NCI-H1436 (cell line): ENCODE results near the gene SLC9A5.
A peak's percentile ranks its signal among the peaks of the same experiment; 100 is the strongest.

Experiments used
- DNase-seq: peaks from one replicate; lab custom pipeline; 2025; lab: John Stamatoyannopoulos, UW

The SLC9A5 gene

DNA sequence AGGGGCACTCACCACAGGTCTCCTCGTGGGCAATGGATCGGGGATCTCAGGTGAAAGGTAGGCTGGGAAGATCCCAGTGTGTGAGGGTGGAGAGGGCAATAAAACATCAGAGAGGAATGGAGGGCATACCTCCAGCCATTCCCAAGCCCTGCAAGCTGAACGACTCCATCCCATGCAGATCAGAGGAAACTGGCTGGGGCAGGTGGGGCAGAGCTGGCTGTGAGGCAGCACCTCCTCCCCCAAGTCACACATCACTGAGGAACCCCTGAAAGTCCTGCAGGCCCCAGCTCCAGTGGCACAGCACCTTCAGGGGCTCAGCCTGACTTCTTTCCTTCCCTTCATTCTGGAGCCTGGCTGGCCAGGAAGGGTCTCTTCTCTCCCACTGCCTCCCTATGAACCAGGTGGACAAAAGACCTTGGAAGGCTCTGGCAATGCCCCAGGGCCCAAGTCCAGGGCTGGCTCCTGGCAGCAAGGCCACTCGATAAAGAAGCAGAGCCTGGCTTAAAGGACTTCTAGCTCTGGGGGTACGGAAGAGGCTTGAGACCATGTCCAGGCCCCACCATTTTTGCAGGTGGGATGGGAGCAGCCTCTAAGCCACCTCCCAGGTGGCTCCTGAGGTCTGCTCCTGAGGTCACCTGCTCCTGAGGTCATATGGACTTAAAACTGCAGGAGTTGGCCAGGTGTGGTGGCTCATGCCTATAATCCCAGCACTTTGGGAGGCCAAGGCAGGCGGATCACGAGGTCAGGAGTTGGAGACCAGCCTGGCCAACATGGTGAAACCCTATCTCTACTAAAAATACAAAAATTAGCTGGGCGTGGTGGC is 35.4 kb upstream of the SLC9A5 start:
- DNase-seq = no peak

DNA sequence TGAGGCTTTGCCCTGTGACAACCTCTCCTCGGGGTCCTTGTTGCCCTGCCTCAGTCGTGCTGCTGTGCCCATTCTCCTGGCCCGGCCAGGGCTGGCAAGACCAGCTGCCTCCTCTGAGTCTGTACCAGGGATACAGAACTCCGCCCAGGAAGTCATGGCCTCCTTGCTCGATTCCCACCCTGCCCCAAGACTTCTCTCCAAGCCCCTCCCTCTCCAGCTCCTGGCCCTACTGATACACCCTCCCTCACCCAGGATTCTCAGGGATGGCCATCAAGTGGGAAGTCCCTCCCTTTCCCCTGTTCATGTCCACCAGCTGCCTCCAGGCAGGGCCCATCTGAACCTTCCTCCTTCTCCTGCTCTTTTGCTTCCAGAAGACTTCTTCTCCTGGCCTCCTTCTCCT is 33.1 kb upstream of the SLC9A5 start:
- no peak for DNase-seq

DNA sequence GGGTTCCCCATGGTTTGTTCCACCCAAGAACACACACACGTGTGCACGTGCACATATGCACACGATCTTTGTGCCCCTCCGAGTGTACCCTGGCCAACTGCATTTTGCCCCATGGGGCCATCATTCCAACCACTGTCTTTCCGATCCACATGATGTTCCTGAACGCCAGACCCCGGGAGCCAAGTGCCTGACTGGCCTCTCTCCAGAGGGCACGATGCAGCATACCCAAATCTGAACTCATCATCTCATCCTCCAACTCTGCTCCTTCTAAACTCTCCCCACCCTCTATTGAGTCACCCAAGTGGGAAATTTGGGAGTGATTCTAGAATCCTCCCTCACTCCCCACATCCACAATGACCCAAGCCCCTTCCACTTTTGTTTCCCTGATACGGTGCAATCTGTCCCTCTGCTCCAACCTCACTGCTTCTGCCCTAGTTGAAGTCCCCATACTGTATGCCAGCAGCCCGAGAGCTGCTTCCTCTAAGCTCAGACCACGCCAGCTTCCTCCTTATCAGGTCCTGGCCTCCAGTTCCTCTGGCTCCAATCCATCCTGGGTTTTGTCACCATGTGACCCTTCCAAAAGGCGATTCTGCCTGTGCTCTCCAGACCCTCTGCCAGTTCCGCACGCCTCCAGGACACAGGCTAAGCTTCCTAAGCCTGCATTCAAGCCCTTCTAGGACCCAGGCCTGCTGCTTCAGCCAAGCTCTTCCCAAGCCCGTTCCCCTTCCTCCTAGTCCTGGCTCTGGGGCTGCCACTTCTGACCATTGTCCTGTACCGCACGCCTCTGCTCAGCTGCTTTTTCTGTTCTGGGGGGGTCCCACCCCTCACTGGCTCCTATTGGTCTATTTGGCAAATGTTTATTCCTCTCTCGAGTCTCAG is 31.9 kb upstream of the SLC9A5 start:
- DNase-seq = no peak

DNA sequence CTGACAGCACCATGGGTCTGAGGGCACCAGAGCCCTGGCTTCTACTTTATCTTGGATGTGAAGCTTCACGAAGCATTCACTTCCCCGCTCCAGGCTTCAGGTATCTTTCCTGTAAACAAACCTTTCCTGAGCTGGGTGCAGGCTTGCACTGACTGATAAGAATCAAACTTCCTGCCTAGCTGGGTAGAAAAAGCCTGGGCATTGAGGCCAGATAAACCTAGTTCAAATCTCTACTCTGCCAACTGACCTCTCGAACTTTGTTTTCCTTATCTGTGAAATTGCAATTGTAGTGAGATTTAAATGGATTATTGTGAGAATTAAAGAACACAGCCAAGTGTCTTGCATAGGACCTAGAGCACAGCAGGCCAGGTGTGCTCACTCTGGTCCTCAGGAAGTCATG is 24.8 kb upstream of the SLC9A5 start:
- no peak for DNase-seq

DNA sequence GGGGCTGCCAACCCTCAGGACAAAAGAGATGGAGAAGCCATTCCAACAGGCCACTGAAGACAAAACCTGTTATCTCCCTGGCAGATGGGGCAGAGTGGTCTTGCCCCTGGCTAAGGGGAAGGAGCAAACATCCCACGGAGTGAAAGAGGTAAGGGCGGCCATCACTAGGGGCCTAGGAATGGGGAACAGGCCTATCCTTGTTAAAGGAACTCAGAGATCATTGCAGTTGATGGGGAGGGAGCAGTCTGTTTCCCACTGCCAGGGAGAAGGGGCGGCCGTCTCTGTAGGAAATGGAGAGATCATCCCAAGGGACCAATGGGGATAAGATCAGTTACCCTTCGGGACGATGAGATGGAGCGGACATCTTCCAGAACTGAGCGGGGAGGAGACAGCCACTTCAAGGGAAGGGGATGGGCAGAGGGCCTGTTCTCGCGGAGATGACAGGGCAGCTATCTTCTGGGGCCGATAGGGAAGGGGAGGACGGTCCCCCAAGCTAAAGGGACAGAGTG is 22.4 kb upstream of the SLC9A5 start:
- DNase-seq = no peak

DNA sequence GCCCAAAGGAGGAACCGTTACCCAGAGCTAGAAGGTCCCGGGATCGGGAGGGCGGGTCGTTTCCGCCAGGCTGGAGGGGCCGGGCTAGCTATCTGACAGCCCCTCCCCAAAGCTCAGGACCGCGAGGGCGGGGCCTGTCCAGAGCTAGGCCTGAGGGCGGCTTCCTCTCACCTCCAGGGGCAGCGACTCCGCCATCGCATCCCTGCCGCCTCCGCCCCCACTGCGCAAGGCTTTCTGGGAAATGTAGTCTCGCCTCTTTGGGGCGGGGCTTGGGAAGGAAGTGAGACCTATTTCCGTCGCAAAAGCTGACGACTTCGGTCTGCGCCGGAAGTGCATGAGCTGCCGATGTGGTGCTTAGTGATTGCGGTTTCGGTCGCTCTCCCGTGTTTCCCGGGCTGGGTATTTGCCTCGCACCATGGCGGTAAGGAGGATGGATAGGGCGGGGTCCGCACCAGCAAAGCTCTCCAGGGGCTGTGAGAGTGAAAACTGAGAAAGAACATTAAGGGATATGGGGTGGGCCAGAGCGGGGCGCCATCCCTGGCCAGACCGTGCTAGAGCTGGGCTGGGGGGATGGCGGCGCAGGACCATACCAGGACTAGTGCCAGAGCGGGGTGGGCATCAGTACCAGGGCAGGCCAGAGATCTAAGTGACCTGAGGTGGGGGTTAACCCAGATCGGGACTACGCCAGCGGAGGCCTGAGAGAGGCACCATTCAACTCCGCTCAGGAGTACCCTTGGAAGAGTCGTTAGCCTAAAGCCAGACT is 21.8 kb upstream of the SLC9A5 start, which contains the start of gene TMEM208:
Gene TMEM208 (plus strand): TSS at position 327 of the 763 bp plus-strand sequence. CDS start 89 bp downstream, at position 416.
- peak; percentile 97 for DNase-seq

DNA sequence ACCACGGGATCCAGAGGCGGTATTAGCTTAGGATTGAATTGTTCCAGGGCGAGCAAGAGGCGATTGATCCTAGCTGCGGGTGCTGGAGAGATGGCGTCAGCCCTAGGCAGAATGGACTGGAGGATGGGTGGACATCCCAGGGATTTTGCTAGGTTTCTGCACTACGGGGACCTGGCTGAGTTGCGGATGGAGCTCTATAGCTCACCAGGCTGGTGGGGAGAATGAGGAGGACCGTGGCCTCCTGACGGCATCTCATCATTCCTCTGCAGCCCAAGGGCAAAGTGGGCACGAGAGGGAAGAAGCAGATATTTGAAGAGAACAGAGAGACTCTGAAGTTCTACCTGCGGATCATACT is 21.2 kb upstream of the SLC9A5 start:
- DNase-seq = no peak

DNA sequence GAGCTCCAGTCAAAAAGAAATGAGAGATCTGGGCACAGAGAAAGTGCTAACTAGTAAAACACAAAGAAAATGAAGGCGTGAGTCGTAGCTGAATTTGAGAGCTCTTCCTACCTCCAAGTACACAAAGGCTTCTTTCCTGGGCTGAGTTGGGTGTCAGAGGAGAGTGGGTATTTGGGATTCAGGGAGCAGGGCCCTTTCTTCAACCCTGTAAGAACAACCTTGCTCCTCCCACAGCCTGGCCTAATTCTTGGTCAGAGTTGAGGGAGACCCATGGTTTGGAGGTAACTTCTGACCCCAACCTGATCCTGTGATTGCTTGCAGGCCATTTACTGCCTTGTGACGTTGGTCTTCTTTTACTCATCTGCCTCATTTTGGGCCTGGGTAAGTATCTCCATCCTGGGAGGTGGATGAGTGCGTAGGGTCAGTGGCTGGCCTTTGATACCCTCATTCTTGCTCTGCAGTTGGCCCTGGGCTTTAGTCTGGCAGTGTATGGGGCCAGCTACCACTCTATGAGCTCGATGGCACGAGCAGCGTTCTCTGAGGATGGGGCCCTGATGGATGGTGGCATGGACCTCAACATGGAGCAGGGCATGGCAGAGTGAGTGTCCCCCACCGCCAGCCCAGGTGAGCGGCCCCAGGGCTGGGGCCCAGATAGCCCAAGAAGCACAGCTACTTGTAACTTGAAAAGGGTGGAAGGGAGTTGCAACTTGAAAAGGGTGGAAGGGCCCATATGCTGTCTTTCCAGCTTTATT is 20.6 kb upstream of the SLC9A5 start:
- DNase-seq = no peak

DNA sequence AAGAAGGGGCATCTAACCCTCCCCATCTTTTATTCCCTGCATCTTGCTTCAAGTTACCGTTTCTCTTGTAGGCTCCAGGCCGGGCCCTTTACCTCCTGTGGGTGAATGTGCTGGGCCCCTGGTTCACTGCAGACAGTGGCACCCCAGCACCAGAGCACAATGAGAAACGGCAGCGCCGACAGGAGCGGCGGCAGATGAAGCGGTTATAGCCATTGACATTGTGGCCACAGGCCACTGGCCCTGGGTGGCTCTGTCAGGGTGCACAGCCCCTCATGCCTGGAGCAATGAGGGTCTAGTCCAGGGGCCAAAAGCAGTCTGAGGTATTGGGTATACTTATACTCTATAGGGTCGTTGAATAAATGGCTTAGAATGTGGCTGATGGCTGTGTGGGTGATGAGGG is 19.9 kb upstream of the SLC9A5 start:
- DNase-seq = no peak

DNA sequence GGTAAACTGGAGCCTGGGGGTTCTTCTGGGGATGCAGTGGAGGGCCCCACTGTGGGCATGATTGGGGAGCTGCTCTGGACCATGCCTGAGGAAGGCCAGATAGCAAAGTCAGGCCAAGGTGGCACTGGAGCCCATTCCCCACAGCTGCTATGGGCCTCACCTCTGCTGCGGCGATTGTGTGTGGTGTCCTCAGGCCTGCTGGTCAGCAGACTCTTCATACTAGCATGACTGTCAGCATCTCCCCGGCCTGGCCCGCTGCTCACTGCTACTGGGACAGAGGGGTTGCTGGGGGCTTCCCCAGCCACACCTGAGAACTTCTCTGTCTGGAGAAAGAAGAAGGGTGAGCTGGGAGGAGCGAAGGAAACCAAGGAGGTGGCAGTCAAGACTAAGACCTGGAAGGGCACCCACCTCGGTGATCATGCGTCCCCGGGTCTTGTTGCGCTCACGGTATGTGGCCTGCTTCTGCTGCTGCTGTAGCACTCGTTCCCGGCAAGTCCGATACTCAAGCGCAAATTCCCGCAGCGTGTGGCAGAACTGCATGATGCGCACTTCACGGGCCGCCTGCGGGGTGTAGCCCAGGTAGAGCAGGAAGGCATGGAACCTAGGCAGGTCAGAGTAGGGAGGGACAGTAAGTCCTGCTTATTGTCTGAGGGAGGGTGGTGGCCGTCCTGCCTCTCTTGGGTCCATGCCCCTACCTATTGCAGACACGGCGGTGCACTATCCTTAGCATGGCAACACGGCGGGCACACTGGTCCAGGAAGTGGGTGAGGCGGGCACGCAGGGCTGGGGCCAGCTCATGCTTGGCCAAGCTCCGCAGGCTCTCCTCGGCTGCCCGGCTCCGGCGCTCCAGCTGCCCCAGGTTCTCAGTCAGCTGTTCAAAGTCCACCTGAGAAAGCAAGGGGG is 18.6 kb upstream of the SLC9A5 start:
- no peak for DNase-seq

DNA sequence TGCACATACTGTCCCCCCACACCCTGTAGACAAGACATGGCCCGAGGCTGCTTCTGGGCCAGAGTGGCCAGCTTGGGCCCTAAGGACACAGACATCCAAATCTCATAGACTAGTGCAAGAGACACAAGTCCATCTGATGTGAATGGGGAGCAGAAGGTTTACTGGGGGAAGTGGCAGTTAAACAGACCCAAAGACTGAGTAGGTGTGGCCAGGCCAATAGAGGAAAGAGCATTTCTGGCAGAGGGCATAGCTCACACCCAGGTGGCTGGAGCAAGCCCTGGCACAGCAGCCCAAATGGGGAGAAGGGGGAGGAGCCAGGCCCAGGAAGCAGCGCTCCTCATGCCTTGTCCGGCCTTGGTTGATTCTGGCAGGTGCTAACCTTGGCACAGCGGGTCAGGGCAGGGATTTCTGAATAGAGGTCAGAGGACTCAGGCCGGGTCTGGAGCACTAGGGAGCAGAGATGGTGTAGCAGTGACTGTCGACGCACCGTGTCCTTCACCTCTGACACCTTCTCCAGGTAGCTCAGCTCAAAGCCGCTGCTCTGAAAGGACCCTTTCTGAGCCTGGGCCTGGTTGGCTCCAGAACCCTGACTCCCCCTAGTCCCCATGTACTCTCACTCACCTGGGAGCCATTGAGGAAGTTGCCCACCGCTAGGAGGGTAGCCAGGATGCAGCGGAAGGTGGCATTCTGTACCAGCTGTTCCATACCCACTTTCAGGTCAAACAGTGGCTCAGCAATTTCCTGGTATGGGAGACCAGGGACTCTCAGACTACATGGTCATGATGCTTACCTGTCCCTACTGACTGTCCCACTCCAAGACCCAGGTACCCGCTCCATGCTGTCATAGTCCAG is 17.7 kb upstream of the SLC9A5 start:
- DNase-seq = no peak

DNA sequence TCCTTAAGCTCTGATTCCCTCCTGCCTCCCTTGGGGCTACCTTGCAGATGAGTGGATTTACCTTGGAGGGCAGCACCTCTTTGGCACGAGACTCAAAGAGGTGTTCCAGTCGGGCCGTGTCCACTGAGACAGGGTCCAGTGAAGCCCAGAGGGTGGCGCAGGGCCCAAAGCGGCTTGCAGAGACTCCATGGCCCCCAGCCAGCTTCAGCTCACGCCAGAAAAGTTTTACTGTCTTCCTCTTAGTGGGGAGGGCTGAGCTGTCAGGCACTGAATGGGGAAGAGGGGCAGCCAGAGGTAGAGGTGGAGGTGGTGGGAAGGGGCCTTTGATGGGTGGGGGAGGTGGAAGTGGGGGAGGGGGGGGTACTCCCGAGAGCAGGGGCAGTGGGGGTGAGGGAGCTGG is 15.2 kb upstream of the SLC9A5 start:
- no peak for DNase-seq

DNA sequence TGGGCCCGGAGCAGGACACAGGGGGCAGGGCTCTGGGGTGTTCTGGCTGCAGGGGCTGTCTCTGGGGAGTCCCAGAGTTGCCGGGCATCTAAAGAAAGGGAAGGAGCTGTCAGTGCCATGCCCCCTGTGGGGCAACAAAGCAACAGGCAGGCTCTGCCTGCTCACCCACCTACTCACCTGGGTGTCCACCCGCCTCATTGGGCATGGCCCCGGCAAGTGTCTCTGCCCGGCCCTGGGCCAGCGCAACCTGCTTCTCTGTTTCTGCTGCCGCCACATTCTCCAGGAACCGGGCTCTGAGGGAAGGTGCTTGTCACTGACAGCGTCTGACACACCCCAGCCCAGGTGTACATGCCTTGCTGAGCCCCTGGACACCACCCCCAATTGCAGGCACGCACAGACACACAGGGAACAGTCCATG is 14.6 kb upstream of the SLC9A5 start:
- DNase-seq = no peak

DNA sequence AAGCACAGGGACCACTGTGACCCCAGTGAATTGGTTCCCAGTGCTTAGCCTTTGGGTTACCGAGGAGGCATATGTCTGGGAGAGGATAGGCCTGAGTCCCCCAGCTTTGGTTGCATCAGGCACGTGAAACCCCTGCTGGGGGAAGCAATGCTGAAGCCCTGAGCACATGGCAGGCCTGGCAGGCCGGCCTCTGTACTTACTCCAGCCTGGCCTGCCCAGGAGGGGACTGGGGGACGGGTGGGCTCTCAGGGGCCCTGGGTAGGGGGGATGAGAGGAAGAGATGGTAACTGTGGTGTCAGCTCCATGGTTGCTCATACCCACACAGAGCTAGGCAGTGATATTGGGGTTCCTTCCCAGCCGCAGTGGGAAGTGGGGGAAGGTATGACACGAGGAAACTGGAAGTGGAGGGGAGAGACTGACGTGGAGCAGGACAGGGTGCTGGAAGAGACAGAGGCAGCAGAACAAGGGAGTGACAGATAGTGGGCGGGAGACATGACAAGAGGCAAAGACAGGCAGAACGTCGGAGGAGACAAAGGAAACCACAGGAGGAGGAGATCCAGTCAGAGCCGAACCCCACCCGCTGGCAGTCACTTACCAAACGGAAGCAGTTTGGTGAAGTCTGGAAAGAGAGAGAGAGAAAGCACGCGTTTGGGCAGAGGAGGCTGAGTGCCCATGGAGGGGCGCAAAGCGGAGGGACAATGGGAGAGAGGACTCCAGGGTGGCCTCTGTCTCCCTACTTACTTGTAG is 12.8 kb upstream of the SLC9A5 start:
- DNase-seq = no peak

DNA sequence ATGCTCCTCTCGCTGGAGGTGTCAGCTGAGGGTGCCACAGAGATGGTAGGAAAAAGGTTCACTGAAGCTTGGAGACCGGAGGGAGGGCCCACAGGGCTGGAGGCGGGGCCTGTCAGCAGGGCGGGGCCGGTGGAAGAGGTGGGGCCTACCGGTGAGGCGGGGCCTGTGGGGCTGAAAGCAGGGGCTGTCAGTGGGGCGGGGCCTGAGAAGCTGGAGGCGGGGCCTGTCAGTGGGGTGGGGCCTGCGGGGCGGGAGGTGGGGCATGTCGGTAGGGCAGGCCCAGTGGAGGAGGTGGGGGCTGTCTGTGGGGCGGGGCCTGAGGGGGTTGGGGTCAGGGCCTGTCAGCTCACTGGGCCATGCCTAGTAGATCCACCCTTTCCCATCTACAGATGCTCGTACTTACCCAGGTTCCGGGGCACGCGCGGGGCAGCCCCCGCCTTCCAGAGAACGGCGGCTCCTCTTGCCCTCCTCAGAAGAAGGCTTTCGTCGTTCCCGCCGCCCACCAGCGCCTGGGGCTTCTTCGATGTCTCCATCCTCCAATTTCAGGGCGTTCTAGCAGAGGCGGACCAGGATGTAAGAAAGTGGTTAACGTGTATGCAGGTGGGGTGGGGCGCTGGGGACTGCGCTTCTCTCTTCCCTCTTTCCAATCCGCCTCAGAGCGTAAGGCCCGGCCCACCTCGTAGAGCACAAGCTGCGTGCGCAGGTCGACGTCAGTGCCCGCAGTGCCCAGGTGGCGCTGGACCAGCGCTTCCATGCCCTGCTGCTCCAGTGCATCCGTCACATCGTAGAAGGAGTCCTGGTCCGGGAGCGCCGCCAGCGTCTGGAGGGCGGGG is 12.0 kb upstream of the SLC9A5 start:
- DNase-seq = no peak

DNA sequence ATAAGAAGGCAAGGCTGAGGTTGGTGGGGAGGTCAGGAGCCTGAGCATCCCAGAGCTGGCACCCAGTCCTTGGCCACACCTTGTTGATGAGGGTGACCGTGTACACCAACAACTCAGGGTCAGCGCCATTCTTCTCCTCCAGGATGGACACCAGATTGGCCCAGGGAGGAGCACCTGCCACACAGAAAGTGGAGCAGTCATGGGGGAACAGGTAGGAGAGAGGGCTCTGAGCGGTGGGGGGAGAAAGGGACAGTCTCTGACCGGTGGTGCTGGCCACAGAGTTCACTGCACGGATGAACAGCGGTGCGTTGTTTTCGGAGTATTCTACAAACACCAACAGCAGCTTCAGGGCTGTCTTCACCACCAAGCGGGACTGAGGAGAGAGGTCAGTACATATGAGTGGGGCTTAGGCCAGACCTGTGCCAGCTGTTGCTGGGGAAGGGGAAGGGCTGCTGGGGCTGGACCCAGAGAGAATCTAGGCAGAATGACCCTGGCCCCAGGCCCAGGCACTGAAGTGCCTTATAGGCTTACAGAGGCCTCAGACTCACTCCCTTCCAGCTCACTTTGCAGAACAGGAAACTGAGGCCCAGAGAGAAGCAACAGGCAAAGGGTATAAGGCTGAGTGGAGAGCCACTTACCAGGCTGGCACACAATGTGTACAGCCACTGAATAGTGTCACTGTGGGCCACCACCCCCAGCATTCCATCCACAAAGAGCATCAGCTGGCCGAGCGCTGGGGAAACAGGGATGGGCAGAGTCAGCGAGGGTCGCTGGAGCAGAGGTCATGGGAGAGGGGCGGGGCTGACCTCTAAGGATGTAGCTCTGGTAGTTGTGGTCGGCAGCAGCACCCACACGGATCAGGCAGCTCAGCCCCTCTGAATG is 11.1 kb upstream of the SLC9A5 start:
- no peak for DNase-seq

DNA sequence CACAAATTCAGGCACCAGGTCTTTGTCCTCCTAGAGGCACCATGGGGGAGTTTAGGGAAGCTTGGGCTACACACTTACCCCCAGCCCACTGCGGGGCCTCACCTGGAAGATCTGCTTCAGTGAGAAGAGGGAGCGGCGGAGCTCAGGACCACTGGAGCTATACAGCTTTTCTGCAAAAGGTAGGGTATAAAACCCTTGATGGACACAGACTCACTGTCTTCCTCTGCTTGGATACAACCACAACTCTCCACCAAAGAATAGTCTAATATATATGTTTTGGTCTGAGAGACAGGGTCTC is 10.6 kb upstream of the SLC9A5 start:
- DNase-seq = no peak
